Glomerular visceral epithelial cell (primary cell): ENCODE data around the gene ANKS1A.
A peak's percentile ranks its signal among the peaks of the same experiment; 100 is the strongest.

Experiments
- DNase-seq: peaks from one replicate; pipeline ENCODE4 v3.0.0-alpha.2; 2016; ENCODE audit errors: extremely low spot score

The ANKS1A gene

GRCh38 chr6:35082733-35083403, 193.8 kb downstream of the ANKS1A start:
- no peak for DNase-seq

GRCh38 chr6:35083507-35083906, 194.5 kb downstream of the ANKS1A start:
- no peak for DNase-seq

- no peak for DNase-seq
Observed at GRCh38 chr6:35084041-35084491, 195.0 kb downstream of the ANKS1A start.

GRCh38 chr6:35084511-35085203, 195.6 kb downstream of the ANKS1A start:
- no peak for DNase-seq

- DNase-seq, result no peak
Observed at GRCh38 chr6:35085359-35086281, 196.6 kb downstream of the ANKS1A start.

- DNase-seq, result no peak
Observed at GRCh38 chr6:35086282-35086632, 197.2 kb downstream of the ANKS1A start.

- no peak for DNase-seq
Observed at GRCh38 chr6:35086636-35087360, 197.7 kb downstream of the ANKS1A start.

- no peak for DNase-seq
Observed at GRCh38 chr6:35087361-35088280, 198.6 kb downstream of the ANKS1A start.

GRCh38 chr6:35088281-35089215, 199.5 kb downstream of the ANKS1A start:
- DNase-seq, result no peak

GRCh38 chr6:35089216-35089934, 200.3 kb downstream of the ANKS1A start:
- no peak for DNase-seq

- DNase-seq, result peak; percentile 83
Observed at GRCh38 chr6:35089935-35090505, 201.0 kb downstream of the ANKS1A start.

- DNase-seq, result no peak
Observed at GRCh38 chr6:35090734-35091133, 201.7 kb downstream of the ANKS1A start.

GRCh38 chr6:35091346-35092083, 202.5 kb downstream of the ANKS1A start:
- DNase-seq, result no peak

- DNase-seq, result peak; percentile 92
Observed at GRCh38 chr6:35092362-35093117, 203.5 kb downstream of the ANKS1A start.

- DNase-seq, result no peak
Observed at GRCh38 chr6:35093118-35093445, 204.0 kb downstream of the ANKS1A start.

- no peak for DNase-seq
Observed at GRCh38 chr6:35093783-35094182, 204.7 kb downstream of the ANKS1A start.

GRCh38 chr6:35094183-35094582, 205.1 kb downstream of the ANKS1A start:
- DNase-seq, result no peak
